Ramos (cell line): ENCODE data around the gene FAM219A.

Source experiments
- in situ Hi-C: fragments of 300-500 bp; cut with MboI; formaldehyde crosslinking; loops from one replicate; pipeline ENCODE4 v1.14.3; 2022; ENCODE audit warnings: low sequenced_read_pairs; ENCODE audit not compliant: unreplicated experiment

Gene FAM219A

DNA sequence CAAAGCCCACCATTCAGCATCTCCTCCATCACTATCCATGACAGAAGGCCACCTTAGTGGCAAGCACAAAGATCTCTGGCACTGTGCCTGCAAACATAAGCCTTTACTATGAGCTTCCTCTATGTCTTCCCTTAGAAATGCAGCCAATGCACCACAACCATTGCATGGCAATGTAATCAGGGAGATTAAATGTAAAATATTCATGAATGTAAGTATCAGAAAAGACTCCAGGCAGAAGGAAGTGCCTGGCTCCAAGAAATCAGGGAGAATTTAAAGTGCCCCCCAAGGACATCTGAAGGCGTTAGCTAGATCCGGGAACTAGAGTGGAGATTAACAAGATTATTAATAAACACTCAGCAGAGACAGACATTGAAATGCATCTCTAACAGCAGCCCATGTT, 49.2 kb downstream of the FAM219A start:
- in situ Hi-C loops, result no loop called here

DNA sequence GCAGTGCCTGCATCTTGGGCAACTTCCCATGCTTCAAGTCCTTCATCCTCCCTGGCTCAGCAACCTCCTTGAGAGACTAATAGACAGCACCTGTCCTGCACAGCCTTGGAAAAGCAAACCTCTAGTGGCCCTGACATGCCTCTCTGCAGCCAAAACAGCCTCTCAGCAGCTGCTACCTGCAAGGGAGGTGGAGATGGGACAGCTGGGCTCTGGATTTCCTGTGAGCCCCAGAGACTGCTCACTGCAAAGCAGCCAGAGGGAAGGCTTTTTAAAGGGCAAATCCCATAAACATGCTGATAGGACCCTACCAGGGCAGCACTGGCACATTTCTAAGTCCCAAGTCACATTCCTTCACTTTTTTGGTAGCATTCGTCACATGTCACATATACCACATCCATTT, 50.2 kb downstream of the FAM219A start:
- in situ Hi-C loops, result no loop called here

DNA sequence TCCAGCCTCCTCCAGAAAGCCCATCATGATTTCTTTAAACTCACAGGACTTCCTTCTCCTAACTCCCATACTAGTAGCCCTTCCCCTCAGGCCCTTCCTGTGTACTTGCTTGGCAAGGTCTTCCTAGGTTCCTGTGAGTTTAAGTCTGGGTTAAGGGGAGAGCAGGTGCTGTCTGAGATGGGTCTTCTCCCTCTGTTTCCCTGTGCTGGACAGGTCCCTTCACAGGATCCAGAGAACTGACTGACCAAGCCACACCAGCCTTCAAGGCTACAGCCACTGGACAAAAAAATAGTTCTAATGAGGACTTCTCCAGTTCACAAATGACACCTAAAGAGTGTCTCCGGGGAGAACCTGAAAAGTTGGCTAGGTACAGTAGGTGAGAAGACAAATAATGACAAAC, 52.2 kb downstream of the FAM219A start:
- in situ Hi-C loops, result no loop called here

DNA sequence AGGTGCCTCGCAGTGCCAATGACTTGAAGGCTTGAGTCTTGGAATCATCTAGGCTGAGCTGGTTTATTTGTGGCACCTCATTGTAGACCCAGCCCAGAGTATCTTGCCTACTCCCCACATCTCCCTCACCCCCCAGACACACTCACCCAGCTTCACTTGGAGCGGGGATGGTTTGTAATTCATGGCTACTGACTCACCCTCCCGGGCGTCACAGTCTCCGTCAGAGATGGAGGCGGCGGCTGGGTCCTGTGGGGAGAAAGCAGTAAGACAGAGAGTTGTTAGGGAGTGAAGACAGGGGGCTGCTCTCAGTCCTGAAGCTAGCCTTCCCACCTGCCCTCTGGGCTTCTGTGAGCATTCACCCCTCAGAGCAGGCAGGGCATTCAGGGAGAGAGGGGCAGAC, 52.7 kb downstream of the FAM219A start:
- in situ Hi-C loops, result no loop called here

DNA sequence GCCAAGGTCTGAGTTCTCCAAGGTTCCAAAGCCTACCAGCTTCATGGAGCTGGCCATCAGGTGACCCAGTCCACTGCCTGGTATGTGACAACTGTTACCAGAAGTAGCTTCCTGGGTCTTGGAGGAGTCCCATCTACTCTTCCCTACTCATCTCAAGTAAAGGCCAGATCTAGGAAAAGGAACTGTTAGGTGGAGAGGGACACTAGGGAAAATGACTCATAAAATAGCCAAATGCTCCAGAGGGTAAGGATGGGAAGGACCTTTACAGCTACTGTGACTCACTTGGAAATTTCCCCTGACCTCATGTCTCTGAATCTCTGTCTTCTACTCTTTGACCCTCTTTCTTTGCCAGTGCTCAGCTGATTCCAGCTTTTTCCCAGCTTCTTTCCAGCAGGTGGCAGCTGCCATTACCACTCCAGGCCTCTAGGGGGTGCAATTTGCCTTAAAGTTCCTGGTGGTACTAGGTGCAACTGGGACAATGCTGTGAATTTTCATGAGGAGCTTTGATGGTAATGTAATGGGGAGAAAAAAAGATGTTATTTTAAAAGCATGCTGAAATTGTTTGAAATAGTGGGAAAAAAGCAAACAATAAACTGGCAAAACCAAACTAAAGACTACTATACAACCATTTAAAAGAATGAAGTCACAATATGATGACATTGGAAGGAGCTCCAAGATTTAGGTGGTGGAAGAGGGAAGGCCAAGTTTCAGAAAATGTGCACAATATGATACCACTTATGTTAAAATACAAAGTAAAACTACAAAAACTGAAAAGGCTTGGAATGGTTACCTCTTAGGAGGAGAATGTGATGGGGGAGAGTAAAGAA, 54.6 kb downstream of the FAM219A start:
- in situ Hi-C loops, result no loop called here

DNA sequence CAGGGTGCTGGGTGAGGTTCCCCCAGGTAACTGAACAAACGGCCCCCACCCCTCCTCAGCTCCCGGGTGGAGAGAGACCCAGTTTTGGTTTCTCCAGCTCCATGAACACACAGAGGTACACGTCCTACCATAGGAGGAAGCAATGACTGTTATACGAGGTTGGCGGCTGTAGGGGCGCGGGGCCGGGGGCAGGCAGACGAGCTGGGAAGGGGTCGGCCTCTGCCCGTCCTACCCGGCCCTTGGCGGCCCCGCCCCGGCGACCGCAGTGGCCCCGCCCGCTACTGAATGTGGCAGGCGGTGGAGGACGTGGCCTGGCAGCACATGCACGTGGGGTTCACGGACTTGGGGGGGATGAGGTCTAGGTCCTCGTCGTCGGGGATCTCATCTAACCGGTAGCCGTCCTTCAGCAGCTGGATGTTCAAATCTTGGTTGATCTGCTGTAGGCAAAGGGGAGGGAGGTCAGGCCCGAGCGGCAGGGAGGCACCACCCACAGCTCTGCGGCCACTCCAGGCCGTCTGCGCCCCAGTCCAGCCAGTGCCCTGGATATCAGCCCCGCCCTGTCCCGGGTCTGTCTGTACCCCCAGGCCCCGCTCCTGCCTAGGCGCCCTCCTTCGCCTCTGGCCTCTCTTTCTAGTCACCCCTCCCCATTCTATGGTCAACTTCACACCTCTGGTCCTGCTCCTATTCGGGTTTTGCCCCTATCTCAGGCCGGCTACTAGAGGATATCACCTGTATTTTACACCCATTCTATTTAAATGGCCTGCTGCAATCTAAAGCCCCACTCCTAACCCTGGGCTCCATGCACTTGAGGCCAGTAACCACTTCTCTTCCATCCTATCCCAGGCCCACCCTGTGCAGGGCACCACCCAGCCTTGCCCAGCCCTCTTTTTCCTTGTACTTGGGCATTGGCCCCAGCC, 57.4 kb downstream of the FAM219A start:
- in situ Hi-C loops, result no loop called here

DNA sequence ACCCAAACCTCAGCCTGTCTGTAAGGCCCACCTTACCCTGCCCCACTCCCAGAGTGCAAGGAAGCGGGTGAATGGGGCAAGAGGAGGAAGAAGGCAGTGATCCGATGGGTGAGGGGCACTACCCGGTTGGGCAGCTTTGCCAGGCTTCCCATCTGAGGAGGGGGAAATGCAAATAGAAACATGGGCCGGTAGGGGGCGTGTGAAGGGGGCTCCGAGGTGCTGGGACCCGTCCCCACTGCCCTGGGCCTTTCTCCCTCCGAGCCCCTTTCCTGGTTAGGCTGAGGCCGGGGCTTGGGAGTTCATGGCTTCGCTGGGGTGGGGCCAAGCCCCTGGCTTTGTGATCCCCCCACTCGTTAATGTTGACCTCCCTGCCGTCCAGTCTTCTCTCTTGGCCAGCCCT, 58.1 kb downstream of the FAM219A start:
- in situ Hi-C loops, result no loop called here

DNA sequence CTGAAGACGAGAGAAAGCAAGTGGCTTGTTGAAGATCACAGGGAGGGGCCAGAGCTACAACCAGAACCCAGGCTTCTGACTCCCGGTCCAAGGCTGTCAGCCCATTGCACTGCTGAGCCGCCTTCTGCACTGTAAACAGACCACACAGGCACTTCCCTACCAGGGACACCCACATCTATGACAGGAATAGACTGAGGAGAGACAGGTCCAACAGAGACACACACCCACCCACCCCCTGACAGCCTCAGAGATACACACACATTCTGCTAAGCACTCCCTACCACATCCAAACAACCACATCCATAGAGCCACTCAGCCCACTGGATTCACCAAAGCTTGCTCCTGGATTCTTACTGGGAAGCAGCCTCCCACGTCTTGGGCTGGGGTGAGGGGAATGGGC, 58.6 kb downstream of the FAM219A start:
- in situ Hi-C loops, result no loop called here

DNA sequence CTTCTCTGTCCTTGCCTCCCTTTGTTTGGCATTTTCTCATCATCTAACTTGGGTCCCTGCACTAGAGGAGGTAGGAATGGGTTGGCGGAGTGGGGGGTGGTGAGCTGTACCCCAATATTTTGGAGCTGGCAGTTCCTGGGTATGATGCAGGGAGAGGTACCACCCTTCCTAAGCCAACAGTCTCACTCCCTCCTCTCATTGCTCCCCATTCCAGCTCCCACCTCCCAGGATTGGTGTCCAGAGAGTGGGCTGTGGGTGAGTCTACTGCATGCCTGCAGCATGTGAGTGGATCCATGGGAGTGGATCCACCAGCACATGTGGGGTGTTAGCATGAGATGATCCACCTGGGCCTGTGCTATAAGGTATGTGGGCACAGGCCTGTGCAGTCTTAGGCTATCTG, 59.5 kb downstream of the FAM219A start:
- in situ Hi-C loops, result no loop called here

DNA sequence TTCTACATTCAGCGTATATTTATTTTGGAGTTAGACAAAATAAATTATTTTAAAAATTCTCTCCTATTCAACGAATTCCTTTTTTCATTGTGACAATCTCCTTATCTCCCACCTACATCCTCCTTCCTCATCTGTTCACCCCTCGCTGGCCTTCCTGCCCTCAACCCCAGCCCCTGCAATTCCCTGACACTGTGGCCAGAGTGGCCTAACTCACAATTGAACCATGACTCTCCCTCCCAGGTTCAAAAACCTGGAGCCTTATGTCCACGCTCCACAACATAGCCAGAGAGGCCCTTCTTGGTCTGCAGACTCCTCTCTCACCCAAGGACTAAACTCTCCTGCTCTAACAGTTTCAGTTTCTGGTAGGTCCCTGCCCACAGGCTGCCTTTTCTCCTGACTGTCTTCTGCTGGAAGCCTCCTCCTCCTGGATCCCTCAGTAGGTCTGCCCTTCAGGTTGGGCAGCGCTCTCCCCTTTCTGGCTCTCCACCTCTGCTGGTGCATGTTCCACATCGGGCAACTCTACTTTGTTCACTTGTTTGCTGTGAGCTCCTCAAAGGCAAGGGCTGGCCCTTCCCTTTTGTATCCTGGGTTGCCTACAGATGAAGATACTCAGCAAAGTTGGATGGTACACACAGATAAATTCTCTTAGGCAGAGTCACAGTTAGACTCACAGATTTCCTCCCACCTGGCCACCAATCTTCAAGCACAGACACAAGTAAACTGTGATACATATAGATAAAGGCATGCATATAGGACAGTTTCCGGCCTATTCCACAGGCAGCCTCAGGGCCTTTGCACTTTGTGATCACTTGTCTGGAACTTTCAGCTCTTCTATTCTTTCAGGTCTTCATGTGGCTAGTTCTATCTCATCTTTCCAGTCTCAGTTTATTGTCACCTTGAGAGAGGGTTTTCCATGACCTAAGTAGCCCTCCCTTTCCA, 61.8 kb downstream of the FAM219A start:
- in situ Hi-C loops, result no loop called here

DNA sequence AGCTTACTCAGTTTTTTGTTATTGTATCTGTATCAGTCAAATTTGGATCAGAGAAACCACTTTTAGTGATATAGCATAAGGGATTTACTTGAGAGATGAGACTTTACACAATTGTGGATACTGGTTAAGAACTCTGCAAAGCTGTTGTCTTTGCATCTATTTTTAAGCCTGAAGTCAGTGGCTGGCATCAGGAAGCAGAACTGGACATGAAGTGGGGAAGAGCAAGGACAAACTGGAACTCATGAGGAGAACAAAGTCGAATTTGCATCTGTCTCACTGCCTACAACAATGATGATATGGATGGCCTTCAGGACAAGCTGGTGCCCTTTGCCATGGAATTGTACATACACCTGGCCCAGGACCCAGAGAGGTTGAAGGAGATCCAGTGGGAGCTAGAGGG, 65.9 kb downstream of the FAM219A start:
- in situ Hi-C loops, result no loop called here

DNA sequence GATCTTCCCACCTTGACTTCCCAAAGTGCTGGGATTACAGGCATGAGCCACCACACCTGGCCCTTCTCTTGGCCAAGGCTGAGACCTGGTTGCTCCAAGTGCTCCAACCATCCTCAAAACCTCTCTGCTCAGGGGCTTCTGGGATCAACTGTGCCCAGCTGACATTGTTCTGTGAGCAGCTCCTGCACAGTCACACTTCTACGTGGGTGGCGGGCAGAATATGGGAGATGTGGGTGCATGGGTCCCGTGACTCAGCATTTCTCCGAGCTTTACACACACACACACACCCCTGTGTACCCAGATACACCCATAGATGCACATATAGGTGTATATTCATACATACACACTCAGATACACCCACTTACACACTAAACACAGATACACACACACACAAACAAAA, 71.1 kb downstream of the FAM219A start:
- in situ Hi-C loops, result no loop called here

DNA sequence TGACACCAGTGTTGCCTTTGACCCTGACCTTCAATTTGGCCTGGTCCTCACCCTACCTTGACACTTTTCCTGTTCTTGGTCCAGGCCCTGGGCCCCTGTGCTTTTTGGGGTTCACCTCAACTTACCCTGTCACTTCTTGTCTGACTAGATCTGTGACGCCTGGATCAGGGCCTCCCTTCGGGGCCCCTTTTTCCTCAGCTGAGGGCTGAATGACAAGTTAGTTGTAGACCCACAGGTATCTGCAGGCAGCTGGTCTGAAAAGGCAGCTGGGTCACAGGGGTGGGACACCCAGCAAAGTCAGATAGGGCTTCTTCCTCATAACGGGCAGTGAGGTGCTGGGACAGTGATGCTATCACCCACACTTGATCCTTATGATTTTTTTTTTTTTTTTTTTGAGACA, 71.7 kb downstream of the FAM219A start:
- in situ Hi-C loops, result no loop called here

DNA sequence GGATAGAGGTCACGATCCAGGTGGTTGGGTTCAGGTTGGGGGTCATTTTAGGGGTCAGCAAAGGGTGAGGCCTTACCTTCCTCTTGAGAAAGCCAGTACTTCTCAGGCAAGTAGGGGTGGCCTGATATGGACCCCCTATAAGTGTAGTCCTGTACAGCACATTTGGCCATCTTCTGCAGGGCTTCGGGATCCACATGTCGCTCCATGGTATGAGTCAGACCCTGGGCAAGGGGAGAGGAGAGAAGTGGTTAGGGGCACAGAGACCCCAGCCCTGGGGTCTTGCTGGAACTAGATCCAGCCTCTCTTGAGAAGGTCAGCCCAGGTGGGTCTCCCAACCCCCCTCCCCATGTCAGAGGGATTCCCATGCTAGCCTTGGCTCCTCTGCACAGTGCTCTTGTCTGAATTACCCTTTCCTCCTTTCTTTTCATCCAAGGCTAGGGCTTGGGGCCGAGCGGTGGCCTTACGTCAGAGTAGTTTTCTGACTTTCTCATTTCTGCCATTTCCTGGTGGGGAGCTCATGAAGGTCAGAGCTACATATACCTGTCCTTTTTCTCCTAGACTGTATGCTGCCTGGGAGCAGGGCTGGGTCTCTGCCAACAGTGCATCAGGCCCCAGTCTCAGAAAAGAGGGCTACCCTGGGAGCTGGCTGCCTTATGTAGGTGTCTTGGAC, 72.7 kb downstream of the FAM219A start:
- in situ Hi-C loops, result no loop called here

DNA sequence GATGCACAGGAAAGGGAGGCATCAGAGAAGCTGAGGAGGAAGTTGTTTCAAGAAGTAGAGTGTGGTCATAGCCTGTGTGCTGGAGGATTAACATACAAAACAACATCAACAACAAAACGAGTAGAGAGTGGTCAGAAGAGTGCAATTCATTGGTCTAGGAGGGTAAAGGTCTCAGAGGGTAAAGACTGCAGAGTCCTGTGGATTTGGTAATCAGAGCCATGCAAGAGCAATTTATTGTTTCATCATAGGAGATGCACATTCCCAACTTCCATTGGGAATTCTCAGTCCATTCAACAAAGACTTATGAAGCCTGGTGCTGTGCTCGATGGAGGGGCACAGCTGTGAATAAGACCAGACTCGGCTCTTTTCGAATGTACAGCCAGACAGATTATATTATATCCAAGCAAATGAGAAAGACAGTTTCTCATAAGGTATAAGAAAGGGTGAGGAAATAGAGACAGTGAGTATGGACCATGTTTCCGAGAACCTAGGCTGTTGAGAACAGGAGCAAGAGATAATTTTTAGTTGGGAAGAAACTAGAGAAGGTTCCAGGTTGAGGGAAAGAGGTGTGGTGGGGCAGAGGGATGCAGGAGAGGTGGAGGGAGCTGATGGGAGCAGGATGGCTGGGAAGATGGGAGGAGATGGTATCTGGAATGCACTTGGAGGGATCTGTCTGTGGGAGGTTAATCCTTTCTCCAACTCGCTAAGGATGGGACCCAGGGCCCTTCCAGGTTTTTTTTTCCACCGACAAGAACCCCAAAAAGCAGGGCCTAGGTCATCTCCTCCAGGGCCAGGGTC, 73.8 kb downstream of the FAM219A start:
- in situ Hi-C loops, result no loop called here

DNA sequence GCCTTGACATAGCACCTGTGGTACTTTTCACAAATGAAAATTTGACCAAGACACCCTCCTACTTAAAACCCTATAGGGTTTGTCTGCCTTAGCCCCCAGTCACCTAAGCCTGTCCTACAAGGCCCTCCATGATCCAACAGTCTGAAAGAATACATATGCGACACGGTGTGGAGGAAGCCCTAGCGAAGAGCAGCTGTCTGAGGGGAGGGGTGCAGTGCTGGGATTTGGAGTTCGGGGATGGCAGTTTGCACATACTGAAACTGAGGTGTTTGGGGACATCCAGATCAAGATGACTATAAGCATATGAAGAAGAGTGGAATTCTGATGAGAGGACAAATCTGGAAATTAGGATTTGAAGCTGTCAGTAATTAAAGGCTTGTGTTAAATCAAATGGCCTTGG, 74.5 kb downstream of the FAM219A start:
- in situ Hi-C loops, result no loop called here

DNA sequence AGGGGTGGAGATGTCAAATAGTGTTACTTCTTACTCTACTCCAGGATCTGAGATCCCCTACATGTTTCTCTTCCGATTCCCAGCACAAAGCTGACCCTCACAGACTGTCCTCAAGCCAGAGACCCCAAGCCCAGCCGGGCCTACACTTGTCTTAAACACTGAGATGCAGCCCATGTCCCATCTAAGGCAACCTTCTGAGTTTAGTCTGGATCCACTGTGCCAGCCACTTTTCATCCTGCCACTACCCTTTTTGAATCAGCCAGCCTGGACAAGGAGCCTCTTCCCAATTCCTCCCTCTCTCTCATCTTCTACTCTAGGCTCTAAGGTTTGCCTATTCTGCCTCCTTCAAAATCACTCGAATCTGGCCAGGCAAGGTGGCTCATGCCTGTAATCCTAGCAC, 75.5 kb downstream of the FAM219A start:
- in situ Hi-C loops, result no loop called here

DNA sequence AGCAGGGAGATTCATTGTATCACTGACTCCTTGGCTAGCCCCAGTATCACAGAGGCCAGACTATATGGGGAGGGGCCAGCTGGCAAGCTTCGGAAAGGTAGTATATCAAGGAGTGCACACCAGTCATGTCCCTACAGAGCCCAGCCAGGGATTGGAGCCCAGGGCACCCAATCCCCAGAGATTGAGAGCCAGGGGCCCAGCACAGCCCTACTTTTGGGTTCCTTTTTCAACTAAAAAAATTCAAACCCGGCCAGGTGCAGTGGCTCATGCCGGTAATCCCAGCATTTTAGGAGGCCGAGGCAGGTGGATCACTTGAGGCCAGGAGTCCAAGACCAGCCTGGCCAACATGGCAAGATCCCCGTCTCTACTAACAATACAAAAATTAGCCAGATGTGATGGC, 76.3 kb downstream of the FAM219A start:
- in situ Hi-C loops, result no loop called here

DNA sequence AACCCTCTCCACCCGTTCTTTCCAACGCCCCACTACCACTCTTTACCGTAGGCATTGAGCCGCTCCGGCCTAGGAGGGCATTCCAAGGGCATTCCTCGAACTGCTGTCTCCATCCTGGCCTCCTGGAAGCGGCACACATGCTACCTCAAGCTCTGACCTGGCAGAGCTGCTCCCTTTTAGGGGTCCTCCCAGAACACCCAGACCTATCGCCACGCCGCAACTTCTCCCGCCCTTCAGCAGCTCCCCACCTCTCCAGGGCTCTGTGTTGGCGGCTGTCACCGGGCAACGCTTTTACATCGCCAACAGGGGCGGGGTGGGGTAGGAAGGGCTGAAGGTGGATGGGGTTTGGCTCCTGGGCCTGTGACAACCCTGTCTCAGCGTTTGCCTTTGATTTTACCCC, 77.0 kb downstream of the FAM219A start:
- in situ Hi-C loops, result no loop called here
